ENCODE measurements around the gene SSRP1.
"Not testable (repeated sequence)": the region's sequence is repeated elsewhere in the genome, so short reads cannot be mapped to it uniquely, and the experiment has no call there.

SSRP1 gene

GRCh38 chr11:57335343-57336110, at the start of gene SSRP1:
Gene SSRP1 (minus strand): TSS chr11:57335892. CDS start chr11:57335121, 771 bp downstream.
- DNase-seq: peak; percentile 92

DNA sequence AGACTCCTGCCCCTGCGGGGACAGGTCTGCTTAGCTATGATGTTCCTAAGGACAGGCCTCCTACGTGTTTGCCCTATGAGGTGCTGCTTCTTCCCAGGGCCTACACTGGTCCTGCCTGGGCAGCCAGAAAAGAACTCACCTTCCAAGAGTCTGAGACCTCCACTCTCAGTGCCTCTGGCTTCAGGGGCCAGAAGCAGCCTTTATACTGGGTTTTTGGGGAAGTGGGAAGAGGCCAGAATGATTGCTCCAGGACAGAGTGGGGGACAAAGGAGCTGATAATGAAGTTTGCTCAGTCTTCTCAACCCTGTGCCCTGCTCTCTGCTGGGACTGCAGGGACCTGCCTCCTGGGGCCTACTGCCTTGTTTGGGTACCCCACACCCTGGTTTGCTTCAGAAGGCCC, 45.3 kb upstream of the SSRP1 start, which contains the start of gene PRG3:
Gene PRG3, minus strand, starts transcription at position 176 of the 400 bp plus-strand sequence. CDS start 442 bp downstream, outside the sequence.
- DNase-seq: no peak

- no peak for DNase-seq
These were observed 44.0 kb upstream of the SSRP1 start for GRCh38 chr11:57379732-57380131.

DNA sequence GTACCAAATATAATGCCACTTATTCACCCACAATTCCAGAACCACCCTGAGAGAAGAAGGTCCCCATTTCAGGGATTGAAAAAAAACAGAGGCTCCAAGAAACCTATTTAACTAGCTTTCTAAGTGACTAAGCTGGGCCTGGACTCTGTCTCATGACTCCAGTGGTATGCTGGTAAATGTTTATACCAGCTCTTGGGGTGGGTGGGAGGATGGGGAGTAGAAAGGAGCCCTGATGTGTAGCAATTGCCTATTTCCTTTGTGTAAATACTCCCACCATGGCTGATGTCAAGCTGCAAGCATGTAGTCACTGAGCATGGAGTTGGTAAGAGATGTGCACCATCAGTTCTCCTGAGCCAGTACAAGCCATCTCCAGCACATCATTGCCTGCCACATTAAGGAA, 42.5 kb upstream of the SSRP1 start:
- no peak for DNase-seq

GRCh38 chr11:57377107-57377506, 41.4 kb upstream of the SSRP1 start:
- no peak for DNase-seq

DNA sequence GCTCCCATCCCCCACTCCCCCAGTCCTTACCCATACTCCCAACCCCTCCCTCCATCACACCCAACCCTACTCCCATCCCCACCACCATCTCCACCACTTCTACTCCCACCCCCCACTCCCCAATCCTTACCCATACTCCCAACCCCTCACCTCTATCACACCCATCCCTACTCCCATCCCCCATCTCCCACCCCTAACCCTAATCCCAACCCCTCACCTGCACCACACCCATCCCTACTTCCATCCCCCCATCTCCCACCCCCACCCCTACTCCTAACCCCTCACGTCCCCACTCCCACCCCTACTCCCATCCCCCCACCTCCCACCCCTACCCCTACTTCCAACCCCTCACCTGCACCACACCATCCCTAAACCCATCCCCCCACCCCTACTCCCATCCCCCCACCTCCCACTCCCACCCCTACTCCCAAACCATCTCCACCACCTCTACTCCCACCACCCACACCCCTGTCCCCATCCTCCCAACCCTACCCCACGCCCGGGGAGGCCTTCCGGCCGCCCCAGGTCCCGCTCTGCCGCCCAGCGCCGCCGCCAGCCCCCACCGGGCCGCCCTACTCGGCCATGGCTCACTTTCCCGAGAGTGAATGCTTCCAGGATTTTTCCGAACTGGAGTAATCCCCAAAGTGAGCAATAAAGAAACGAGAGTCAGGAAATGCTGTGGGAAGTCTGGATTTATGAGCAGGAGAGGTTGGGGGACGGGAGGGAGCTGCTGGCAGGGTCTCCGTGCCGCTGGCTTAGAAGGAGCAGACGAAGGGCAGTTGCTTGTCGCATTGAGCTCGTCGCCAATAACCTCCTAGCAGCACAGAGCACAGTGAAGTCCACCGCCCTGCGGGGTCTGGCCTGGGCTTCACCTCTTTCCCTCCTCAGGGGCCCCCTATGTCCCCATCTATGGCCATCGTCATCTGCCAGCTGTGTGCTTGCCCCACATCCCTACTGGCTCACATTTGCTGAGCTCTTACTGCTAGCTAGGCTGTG, 40.7 kb upstream of the SSRP1 start:
- DNase-seq: no peak

DNA sequence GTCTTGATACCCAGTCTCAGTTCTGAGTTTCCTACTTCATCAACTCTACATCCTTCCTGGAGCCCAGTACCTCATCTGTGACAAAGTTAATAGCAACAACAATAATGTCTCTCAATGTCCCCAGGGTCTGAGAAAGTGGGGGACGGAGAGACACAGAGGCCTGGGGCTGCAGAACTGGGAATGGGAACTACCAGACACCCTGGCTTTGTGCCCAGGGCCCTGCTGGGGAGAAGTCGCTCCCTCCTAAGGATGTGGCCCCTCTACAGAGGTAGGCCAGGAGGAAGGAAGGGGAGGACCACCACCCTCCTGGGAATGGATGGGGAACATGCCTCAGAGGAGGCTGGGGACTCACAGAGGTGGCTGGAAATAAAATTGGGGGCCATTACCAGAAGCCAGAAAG, 39.8 kb upstream of the SSRP1 start:
- no peak for DNase-seq

DNA sequence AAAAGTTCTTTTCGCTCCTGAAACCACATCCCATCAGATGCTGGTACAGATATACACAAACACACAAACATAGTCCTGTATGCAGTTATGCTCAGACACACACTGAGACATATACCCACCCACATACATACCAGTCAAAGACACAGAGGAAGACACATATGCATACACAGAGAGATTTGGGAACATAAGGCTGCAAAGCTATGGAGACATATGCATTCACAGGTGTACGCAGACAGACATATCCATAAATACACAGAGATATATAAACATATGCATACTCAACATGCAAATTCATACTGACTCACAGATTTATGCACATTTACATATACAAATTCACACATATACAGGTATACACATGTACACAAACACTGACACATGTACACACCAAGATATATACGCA, 39.3 kb upstream of the SSRP1 start:
- no peak for DNase-seq

- DNase-seq: no peak
These were observed 37.5 kb upstream of the SSRP1 start for GRCh38 chr11:57373146-57373545.

DNA sequence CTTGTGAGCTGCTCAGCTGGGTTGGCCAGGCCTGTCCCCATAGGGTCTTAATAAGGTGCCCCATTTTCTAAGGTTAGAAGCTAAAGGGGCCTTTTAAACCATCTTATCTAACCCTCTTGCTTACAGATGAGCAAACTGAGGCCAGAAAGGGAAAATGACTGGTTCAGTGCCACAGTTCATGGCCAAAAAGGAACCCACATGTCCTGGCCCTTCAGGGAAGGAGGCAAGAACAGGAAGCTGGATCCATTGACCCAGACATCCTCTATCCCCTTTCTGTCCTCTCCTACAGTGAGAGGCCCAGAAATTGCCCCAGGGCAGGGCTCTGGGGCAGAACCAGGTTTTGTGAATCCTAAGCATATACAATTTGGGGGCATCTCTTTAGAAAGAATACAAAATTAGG, 35.2 kb upstream of the SSRP1 start:
- DNase-seq: no peak

- DNase-seq: no peak
These were observed 34.6 kb upstream of the SSRP1 start for GRCh38 chr11:57370251-57370650.

DNA sequence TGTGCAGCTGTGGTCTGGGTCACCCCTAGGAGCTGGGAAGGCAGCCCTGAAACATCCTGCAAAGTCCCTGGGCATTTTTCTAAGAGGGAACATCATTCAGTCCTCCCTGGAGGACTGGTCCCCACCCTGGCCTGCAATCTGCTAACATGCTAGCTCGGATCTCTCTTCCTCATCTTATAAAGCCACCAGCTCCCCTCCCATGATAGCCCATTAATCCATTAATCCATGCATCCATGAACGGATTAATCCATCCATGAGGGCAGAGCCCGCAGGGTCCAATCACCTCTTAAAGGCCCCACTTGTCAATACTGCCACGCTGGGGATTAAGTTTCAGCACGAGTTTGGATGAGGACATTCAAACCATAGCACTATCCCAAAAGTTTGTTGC, 33.1 kb upstream of the SSRP1 start:
- DNase-seq: no peak

DNA sequence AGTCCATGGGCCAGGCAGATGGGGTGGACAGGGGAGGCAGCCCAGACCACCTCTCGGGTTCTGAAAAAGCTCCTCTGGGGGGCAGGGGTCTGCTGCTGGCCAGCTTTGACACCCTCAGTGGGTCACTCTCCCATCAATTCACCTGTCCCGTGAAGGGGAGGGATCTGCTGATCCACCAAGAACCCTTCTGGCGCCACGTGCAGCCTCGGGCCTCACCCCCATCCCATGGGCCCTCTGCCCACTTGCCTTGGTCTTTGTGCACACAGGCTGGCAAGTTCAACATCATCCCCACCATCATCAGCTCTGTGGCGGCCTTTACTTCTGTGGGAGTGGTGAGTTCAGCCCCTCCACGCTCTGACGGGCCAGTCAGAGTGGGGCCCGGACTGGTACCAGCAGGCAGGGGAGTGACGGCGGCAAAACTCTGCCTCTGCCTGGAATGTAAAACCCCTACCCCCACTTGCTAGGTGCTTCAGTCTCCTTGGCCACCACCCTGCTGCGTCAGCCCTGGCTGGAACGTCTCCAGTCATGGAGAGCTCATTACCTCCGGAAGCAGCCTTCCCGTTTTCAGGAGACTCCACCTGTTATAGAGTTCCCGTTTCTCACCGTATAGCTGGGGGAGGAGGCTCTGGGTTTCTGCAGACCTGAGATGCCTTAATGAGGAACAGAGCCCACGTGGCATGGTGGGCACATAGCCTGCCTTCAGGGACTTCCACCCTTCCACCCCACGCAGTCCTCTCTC, 32.6 kb upstream of the SSRP1 start:
- no peak for DNase-seq

DNA sequence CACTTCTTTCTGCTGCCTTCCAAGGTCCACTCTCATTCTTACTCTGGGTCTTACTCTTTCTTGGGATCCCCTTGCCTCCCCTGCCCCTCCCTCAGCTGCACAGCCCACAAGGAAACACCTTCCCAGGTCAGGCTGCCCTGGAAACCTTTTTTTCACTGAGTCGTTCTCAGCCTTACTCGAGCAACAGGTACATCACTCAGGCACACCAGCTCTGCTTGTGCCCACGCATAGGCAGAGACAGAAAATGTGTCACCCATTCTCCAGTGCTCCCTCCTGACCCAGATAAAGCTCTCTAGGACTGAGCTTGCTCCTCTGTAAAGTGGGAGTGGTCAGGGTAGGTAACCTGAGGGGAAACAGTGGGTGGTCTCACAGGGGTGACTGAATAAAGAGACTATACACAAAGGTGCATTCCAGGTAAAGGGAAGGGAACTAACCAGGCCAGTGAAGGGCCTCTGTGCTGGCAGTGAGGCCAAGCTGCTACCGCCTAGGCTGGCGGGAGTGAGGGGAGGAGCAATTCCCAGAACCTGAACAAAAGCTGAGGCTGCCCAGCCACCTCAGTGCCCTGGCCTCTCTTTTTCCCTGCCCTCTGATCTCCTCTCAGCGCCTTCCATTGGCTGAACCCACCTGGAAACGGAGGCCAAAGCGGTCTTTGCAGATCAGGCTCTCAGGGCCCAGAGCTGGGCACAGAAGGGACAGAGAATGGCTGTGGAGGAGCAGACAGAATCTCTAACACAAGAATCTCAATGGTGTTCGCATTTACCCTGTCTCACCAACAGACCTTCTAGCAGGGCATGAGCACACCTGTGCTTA, 29.4 kb upstream of the SSRP1 start:
- DNase-seq: no peak

- DNase-seq: no peak
These were observed 27.7 kb upstream of the SSRP1 start for GRCh38 chr11:57363131-57364080.

- no peak for DNase-seq
These were observed 26.2 kb upstream of the SSRP1 start for GRCh38 chr11:57361926-57362325.

- DNase-seq: not testable (repeated sequence)
These were observed 25.7 kb upstream of the SSRP1 start for GRCh38 chr11:57361420-57361819.

- no peak for DNase-seq
These were observed 25.3 kb upstream of the SSRP1 start for GRCh38 chr11:57360991-57361390.

DNA sequence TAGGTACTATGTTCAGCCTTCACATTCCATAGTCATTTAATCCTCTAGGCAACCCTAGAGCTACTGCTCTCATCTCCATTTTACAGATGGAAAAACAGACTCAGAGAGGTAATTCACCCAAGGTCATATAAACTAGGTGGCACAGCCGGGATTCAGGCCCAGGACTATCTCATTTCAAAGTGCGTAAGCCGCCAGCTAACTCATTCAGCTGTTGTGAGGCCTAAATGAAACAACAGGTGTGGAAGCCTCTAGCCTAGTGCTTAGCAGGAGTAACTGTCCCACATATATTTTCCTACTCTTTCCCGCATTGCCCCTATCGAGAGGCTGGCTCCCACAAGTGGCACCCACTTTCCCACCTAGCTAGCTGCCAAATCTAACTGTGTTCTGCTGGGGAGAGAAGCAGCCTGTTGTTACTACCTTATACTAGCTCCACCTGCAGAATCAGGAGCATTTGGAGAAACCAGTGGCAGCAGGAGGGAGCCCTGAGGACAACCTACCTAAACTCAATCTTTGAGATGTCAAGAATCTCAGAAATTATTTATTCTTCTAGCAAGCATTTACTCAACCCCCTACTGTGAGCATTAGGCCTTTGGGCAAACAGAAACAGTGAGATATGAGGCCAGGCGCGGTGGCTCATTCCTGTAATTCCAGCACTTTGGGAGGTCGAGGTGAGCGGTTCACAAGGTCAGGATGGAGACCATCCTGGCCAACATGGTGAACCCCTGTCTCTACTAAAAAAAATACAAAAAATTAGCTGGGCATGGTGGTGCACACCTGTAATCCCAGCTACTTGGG, 24.4 kb upstream of the SSRP1 start:
- DNase-seq: no peak

DNA sequence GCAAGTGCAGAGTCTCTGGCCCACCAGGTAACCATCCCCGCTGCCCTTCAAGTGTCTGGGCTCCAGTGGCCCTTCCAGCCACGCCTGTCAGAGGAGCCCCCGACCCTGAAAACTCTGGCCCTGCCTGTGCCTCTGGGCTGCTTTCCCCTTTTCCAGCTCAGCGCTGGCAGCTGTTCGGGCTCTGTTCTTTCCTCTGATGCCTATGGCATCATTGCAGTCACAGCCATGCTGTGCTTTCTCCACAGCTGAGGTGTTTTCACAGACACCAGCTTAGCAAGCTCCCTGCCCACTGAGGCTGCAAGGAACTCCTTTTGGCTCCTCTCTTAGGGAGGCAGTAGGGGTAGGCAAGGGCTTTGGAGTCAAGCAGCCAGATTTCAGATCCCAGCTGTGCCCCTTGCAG, 23.7 kb upstream of the SSRP1 start:
- no peak for DNase-seq

All from femur (tissue), 1 donor.